Endothelial cell of umbilical vein (primary cell): ENCODE measurements around the gene NR2E1. TPM values are rescaled to one million over a fixed set of nuclear protein-coding genes. Genes with fewer than 3 reads are reported as not detected.
A peak's percentile ranks its signal among the peaks of the same experiment; 100 is the strongest.

Source experiments
- BruUV-seq: library from RNA; stranded (reverse); fragments of 400-500 nt; replicated peaks from 2 replicates; lab custom pipeline; 2021; lab: Mats Ljungman, UMichigan
- CTCF ChIA-PET: fragments of 300-600, 350-600 bp; sonication (Branson Sonifier 250); formaldehyde crosslinking; loops from one replicate; lab custom pipeline; 2021; ENCODE audit warnings: antibody characterized with exemption, inconsistent platforms; lab: Charles Lee
- POLR2A ChIA-PET: fragments of 300-600, 350-600 bp; sonication (Branson Sonifier 250); formaldehyde crosslinking; loops from one replicate; lab custom pipeline; 2021; ENCODE audit warnings: antibody characterized with exemption, inconsistent platforms; lab: Charles Lee
- DNase-seq: peaks from one replicate; pipeline ENCODE4 v3.0.0-alpha.2; 2011; ENCODE audit warnings: low read depth, low spot score
- FAIRE-seq: peaks from 2 replicates; lab custom pipeline; 2011; peaks lifted over from hg19 to GRCh38; lab: Jason Lieb, UNC
- H2AFZ ChIP-seq: 2 replicates; pipeline ENCODE4 v1.6.0; 2012; ENCODE audit warnings: low read depth, low read length, control low read depth, inconsistent platforms
- H3K27ac ChIP-seq: 2 replicates; pipeline ENCODE4 v1.5.1; 2011; ENCODE audit warnings: low read depth, mild to moderate bottlenecking, control low read depth, low read length, moderate library complexity; ENCODE audit not compliant: insufficient read depth
- H3K27me3 ChIP-seq, 2 experiments: 2 replicates each; pipeline versions ENCODE4 v1.6.0 to v1.6.1; 2011; ENCODE audit warnings: low read length in 2 of 2, mixed read lengths in 1 of 2; ENCODE audit not compliant: control insufficient read depth in 2 of 2, insufficient read depth in 2 of 2
- H3K36me3 ChIP-seq, 2 experiments: 2 replicates in 1 of 2; 3 replicates in 1 of 2; pipeline ENCODE4 v1.5.1; 2011; ENCODE audit warnings: low read length in 2 of 2, mild to moderate bottlenecking in 1 of 2, moderate library complexity in 1 of 2; ENCODE audit not compliant: control insufficient read depth in 2 of 2, insufficient read depth in 2 of 2; ENCODE audit errors: extremely low read depth in 1 of 2
- H3K4me1 ChIP-seq: 3 replicates; pipeline ENCODE4 v1.5.1; 2011; ENCODE audit warnings: mild to moderate bottlenecking, low read length; ENCODE audit not compliant: control insufficient read depth, insufficient read depth; ENCODE audit errors: extremely low read depth
- H3K4me2 ChIP-seq: 2 replicates; pipeline ENCODE4 v1.6.1; 2011; ENCODE audit warnings: low read length, control low read depth, mixed read lengths; ENCODE audit not compliant: insufficient read depth
- H3K4me3 ChIP-seq, 3 experiments: fragments of 200-600 bp in 1 of 3; sonication (generic), shearing (Covaris generic) in 1 of 3; replicated peaks in 1 of 3; 2 replicates each; pipeline ENCODE4 v1.5.1; 2011 to 2016; ENCODE audit warnings: control low read depth in 3 of 3, low read length in 3 of 3, mild to moderate bottlenecking in 2 of 3, inconsistent platforms in 1 of 3, low read depth in 1 of 3, moderate library complexity in 1 of 3; ENCODE audit not compliant: insufficient read depth in 1 of 3
- H3K79me2 ChIP-seq: 2 replicates; pipeline ENCODE4 v1.6.0; 2012; ENCODE audit warnings: low read length, inconsistent platforms; ENCODE audit not compliant: control insufficient read depth, insufficient read depth
- H3K9ac ChIP-seq: replicated peaks from 2 replicates; pipeline ENCODE3; 2011; ENCODE audit warnings: low read length, control low read depth; ENCODE audit not compliant: insufficient read depth; ENCODE audit errors: extremely low read depth
- H3K9me1 ChIP-seq: replicated peaks from 3 replicates; pipeline ENCODE4 v1.6.0; 2011; ENCODE audit warnings: mild to moderate bottlenecking, low read length; ENCODE audit not compliant: control insufficient read depth, insufficient read depth; ENCODE audit errors: extremely low read depth
- H3K9me3 ChIP-seq: replicated peaks from 2 replicates; pipeline ENCODE4 v1.5.1; 2012; ENCODE audit warnings: low read length, inconsistent platforms; ENCODE audit not compliant: control insufficient read depth, insufficient read depth
- H4K20me1 ChIP-seq: replicated peaks from 2 replicates; pipeline ENCODE3; 2011; ENCODE audit warnings: mild to moderate bottlenecking, low read length; ENCODE audit not compliant: control insufficient read depth, insufficient read depth; ENCODE audit errors: extremely low read depth
- CTCF ChIP-seq, 2 donors: IDR thresholded peaks; 1 replicate in 1 of 2; 2 replicates in 1 of 2; pipeline ENCODE4 v1.5.1; 2011; ENCODE audit warnings: low read length in 2 of 2, mild to moderate bottlenecking in 2 of 2, moderate library complexity in 2 of 2, control low read depth in 1 of 2, inconsistent platforms in 1 of 2, low read depth in 1 of 2; ENCODE audit not compliant: insufficient read depth in 1 of 2; ENCODE audit errors: extremely low read depth in 1 of 2
- EZH2 ChIP-seq: IDR thresholded peaks from 2 replicates; pipeline ENCODE4 v1.6.1; 2012; ENCODE audit warnings: borderline replicate concordance, low read depth, mild to moderate bottlenecking, moderate library complexity, low read length, inconsistent platforms; ENCODE audit not compliant: severe bottlenecking
- FOS ChIP-seq: IDR thresholded peaks from 2 replicates; pipeline ENCODE4 v1.6.1; 2011; ENCODE audit warnings: mild to moderate bottlenecking, low read length, moderate library complexity, borderline replicate concordance; ENCODE audit not compliant: insufficient read depth
- GATA2 ChIP-seq: IDR thresholded peaks from 2 replicates; pipeline ENCODE4 v1.7.0; 2011; ENCODE audit warnings: low read depth, mild to moderate bottlenecking, moderate library complexity, mixed read lengths, low read length; ENCODE audit not compliant: insufficient read length, insufficient read depth
- JUN ChIP-seq: IDR thresholded peaks from 2 replicates; pipeline ENCODE4 v1.6.1; 2011; ENCODE audit warnings: borderline replicate concordance, low read depth; ENCODE audit not compliant: insufficient read length, insufficient read depth
- MAX ChIP-seq: IDR thresholded peaks from 2 replicates; pipeline ENCODE4 v1.6.1; 2011; ENCODE audit not compliant: insufficient read depth, insufficient read length
- MYC ChIP-seq: IDR thresholded peaks from one replicate; pipeline ENCODE4 v1.6.1; 2011; ENCODE audit warnings: mild to moderate bottlenecking, low read depth, low read length
- POLR2A ChIP-seq: IDR thresholded peaks from 2 replicates; pipeline ENCODE4 v1.6.1; 2012; ENCODE audit warnings: low read depth, mild to moderate bottlenecking, control low read depth, low read length
- POLR2AphosphoS5 ChIP-seq: IDR thresholded peaks from 2 replicates; pipeline ENCODE4 v1.6.1; 2012; ENCODE audit warnings: low read depth, mild to moderate bottlenecking, control low read depth, low read length, moderate library complexity; ENCODE audit not compliant: insufficient read depth
- dilution Hi-C: fragments of 300-500 bp; cut with MboI; formaldehyde crosslinking; loops from one replicate; pipeline ENCODE4 v1.15.0; 2019; ENCODE audit warnings: low sequenced_read_pairs; ENCODE audit not compliant: extremely low pct_ligation_motif_present
- intact Hi-C: fragments of 100-400 bp; cut with micrococcal nuclease; formaldehyde crosslinking; loops from one replicate; pipeline ENCODE4 v1.10.0; 2022
- polyA plus RNA-seq, 4 experiments: library from polyadenylated mRNA; depleted of rRNA in 3 of 4; stranded (reverse) in 3 of 4; unstranded in 1 of 4; fragments of >200 nt; gene quantifications; 2 replicates each; pipeline versions ENCODE4 v1.2.1 to v1.2.3, GENCODE V29; 2011 to 2012; ENCODE audit warnings: missing spikeins in 1 of 4
- total RNA-seq: library from RNA; stranded (reverse); gene quantifications from 2 replicates; pipeline ENCODE4 v1.2.3, GENCODE V29; 2021

The NR2E1 gene
- total and polyA plus RNA-seq, 2 donors (not counting 3 experiments of a cell fraction or from before 2014, with no cell fraction given), result not detected

GRCh38 chr6:108118810-108119768 is 46.7 kb upstream of the NR2E1 start:
- DNase-seq, result peak; percentile 30

DNA sequence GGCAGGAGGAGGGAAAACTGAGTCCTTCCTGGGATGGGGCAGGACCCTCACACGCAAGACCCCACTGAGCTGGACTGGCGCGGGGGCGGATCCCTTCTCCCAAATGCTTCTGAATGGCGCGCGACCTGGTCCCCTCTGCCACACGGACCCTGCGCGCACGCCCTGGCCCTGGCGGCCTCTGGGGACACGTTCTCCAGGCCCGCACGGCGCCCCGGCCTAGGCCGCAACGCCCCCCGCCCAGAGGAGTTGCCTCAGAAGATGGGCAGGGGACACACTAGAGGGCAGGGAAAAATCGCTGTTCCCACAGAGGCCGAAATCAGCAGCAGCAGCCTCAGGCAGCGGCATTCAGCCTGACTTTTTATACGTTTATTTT is 46.1 kb upstream of the NR2E1 start:
- BruUV-seq, result no TSS peak
- no peak for DNase-seq
- Histone ChIP-seq H3K9ac (no peak overlapping the region), H3K27me3 (peaks cover 83 to 88% of the 10 kb centered on the region in 2 experiments), H3K79me2 (no peaks in the 10 kb centered on the region), H4K20me1 (no peaks in the 10 kb centered on the region), H3K4me1 (peaks cover 20% of the 10 kb centered on the region), H3K4me2 (no peak overlapping the region), H3K27ac (no peak overlapping the region), H3K36me3 (no peaks in the 10 kb centered on the region), H3K9me3 (no peaks in the 10 kb centered on the region), H2AFZ (no peak overlapping the region), H3K4me3 (no peak overlapping the region), H3K9me1 (no peaks in the 10 kb centered on the region)
- dilution Hi-C loops (no loop called here), intact Hi-C loops (loop anchor here (2.0 kb wide), 1 partner anchor 175 kb away; the partner anchor contains the start of gene AFG1L)
- TF ChIP-seq EZH2 (no peak), MAX (no peak), JUN (no peak), POLR2AphosphoS5 (no peak), MYC (no peak), CTCF (IDR thresholded peaks at IDR 0.05; ENCODE audit: extremely low read depth in 1 of 2, insufficient read depth in 1 of 2, low read depth in 1 of 2, low read length in 2 of 2) (no peak), FOS (no peak), GATA2 (no peak), POLR2A (no peak)
- ChIA-PET POLR2A (no interaction called here), CTCF (interaction anchor here (0.9 to 1.3 kb wide), 3 partner anchors 7 to 372 kb away, joined by 3 to 8 read pairs (median 4); partner anchors contain the start of gene SNX3)
- no peak for FAIRE-seq

More at GRCh38 chr6:108118810-108119768, 46.7 kb upstream of the NR2E1 start:
- Histone ChIP-seq H2AFZ (peak overlapping the region; percentile 11), H3K4me2 (peak overlapping the region; percentile 85), H4K20me1 (no peaks in the 10 kb centered on the region), H3K79me2 (no peaks in the 10 kb centered on the region), H3K27me3 (peaks cover 81 to 88% of the 10 kb centered on the region in 2 experiments), H3K9ac (no peak overlapping the region), H3K27ac (no peak overlapping the region), H3K36me3 (no peaks in the 10 kb centered on the region), H3K4me3 (peak overlapping the region in 2 of 3 experiments; percentile 11 to 32), H3K4me1 (peaks cover 20% of the 10 kb centered on the region), H3K9me1 (no peaks in the 10 kb centered on the region), H3K9me3 (no peaks in the 10 kb centered on the region)
- TF ChIP-seq EZH2 (peak; percentile 82), MYC (no peak)
- CTCF ChIA-PET, result interaction anchor here (0.7 to 1.3 kb wide), 5 partner anchors 8 to 378 kb away, joined by 3 to 8 read pairs (median 3); partner anchors contain the start of gene SNX3
- FAIRE-seq, result peak; percentile 43
- intact Hi-C loops (loop anchor here (2.0 kb wide), 1 partner anchor 176 kb away; the partner anchor contains the start of gene AFG1L), dilution Hi-C loops (no loop called here)
- no TSS peak for BruUV-seq
- POLR2A ChIA-PET, result no interaction called here
